ENCODE measurements around the gene AK3.

GRCh38 chr9:4701526-4701925 is 39.5 kb downstream of the AK3 start:
- TF ChIP-seq, protein P1, sequence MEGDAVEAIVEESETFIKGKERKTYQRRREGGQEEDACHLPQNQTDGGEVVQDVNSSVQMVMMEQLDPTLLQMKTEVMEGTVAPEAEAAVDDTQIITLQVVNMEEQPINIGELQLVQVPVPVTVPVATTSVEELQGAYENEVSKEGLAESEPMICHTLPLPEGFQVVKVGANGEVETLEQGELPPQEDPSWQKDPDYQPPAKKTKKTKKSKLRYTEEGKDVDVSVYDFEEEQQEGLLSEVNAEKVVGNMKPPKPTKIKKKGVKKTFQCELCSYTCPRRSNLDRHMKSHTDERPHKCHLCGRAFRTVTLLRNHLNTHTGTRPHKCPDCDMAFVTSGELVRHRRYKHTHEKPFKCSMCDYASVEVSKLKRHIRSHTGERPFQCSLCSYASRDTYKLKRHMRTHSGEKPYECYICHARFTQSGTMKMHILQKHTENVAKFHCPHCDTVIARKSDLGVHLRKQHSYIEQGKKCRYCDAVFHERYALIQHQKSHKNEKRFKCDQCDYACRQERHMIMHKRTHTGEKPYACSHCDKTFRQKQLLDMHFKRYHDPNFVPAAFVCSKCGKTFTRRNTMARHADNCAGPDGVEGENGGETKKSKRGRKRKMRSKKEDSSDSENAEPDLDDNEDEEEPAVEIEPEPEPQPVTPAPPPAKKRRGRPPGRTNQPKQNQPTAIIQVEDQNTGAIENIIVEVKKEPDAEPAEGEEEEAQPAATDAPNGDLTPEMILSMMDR (IDR thresholded peaks at IDR 0.05): no peak
- TF ChIP-seq POLR2AphosphoS5 (IDR thresholded peaks at IDR 0.05): no peak

Data from stomach (tissue), 4 donors.